OCI-LY7 (cell line): ENCODE data around the gene WNT4.

Source experiments
- EZH2phosphoT487 ChIP-seq: fragments of 200-600 bp; sonication (generic); IDR thresholded peaks from 2 replicates; pipeline ENCODE4 v1.6.1; 2018; ENCODE audit warnings: low read depth, borderline replicate concordance, mild to moderate bottlenecking, mixed run types, antibody characterized with exemption, low read length, moderate library complexity, mixed read lengths
- TF ChIP-seq, protein P1 (sequence below): fragments of 200-600 bp; sonication (generic); conservative IDR thresholded peaks from 2 replicates; pipeline ENCODE4 v1.5.1; 2014; ENCODE audit warnings: mild to moderate bottlenecking, antibody characterized with exemption, low read length, moderate library complexity, mixed read lengths

- TF ChIP-seq, protein P1, sequence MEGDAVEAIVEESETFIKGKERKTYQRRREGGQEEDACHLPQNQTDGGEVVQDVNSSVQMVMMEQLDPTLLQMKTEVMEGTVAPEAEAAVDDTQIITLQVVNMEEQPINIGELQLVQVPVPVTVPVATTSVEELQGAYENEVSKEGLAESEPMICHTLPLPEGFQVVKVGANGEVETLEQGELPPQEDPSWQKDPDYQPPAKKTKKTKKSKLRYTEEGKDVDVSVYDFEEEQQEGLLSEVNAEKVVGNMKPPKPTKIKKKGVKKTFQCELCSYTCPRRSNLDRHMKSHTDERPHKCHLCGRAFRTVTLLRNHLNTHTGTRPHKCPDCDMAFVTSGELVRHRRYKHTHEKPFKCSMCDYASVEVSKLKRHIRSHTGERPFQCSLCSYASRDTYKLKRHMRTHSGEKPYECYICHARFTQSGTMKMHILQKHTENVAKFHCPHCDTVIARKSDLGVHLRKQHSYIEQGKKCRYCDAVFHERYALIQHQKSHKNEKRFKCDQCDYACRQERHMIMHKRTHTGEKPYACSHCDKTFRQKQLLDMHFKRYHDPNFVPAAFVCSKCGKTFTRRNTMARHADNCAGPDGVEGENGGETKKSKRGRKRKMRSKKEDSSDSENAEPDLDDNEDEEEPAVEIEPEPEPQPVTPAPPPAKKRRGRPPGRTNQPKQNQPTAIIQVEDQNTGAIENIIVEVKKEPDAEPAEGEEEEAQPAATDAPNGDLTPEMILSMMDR, result no peak
- TF ChIP-seq EZH2phosphoT487, result no peak
Measured at GRCh38 chr1:22119626-22120468, 23.1 kb downstream of the WNT4 start.
